ENCODE results near the gene BCCIP.
A peak's percentile ranks its signal among the peaks of the same experiment; 100 is the strongest.

Gene BCCIP

GRCh38 chr10:125797994-125798662 is 25.2 kb upstream of the BCCIP start:
- no peak for DNase-seq (ENCODE audit: low spot score)

- DNase-seq (ENCODE audit: low spot score) = no peak
These were observed 23.7 kb upstream of the BCCIP start for GRCh38 chr10:125799451-125800182.

GRCh38 chr10:125801574-125801973 is 21.8 kb upstream of the BCCIP start:
- DNase-seq (ENCODE audit: low spot score) = no peak

- no peak for DNase-seq (ENCODE audit: low spot score)
These were observed 21.2 kb upstream of the BCCIP start for GRCh38 chr10:125802131-125802530.

- no peak for DNase-seq (ENCODE audit: low spot score)
These were observed 20.6 kb upstream of the BCCIP start for GRCh38 chr10:125802739-125803138.

- no peak for DNase-seq (ENCODE audit: low spot score)
These were observed 15.3 kb upstream of the BCCIP start for GRCh38 chr10:125808047-125808446.

- no peak for DNase-seq (ENCODE audit: low spot score)
These were observed 12.1 kb upstream of the BCCIP start for GRCh38 chr10:125811251-125811650.

GRCh38 chr10:125812128-125812750 is 11.1 kb upstream of the BCCIP start:
- no peak for DNase-seq (ENCODE audit: low spot score)

GRCh38 chr10:125815764-125816163 is 7.6 kb upstream of the BCCIP start:
- DNase-seq (ENCODE audit: low spot score) = no peak

- DNase-seq (ENCODE audit: low spot score) = no peak
These were observed 6.8 kb upstream of the BCCIP start for GRCh38 chr10:125816548-125816947.

GRCh38 chr10:125817337-125817946 is 5.9 kb upstream of the BCCIP start:
- no peak for DNase-seq (ENCODE audit: low spot score)

- no peak for DNase-seq (ENCODE audit: low spot score)
These were observed 2.6 kb upstream of the BCCIP start for GRCh38 chr10:125820701-125821100.

GRCh38 chr10:125823663-125824251 is 411 bp downstream of the BCCIP start:
- DNase-seq (ENCODE audit: low spot score) = no peak

GRCh38 chr10:125824736-125825135 is 1.4 kb downstream of the BCCIP start:
- no peak for DNase-seq (ENCODE audit: low spot score)

GRCh38 chr10:125827133-125827532 is 3.8 kb downstream of the BCCIP start:
- DNase-seq (ENCODE audit: low spot score) = no peak

GRCh38 chr10:125828311-125828710 is 5.0 kb downstream of the BCCIP start:
- DNase-seq (ENCODE audit: low spot score) = peak; percentile 44

- no peak for DNase-seq (ENCODE audit: low spot score)
These were observed 13.4 kb downstream of the BCCIP start for GRCh38 chr10:125836746-125837145.

- no peak for DNase-seq (ENCODE audit: low spot score)
These were observed 15.6 kb downstream of the BCCIP start for GRCh38 chr10:125838802-125839575.

GRCh38 chr10:125840406-125840805 is 17.1 kb downstream of the BCCIP start:
- no peak for DNase-seq (ENCODE audit: low spot score)

GRCh38 chr10:125840955-125841354 is 17.6 kb downstream of the BCCIP start:
- no peak for DNase-seq (ENCODE audit: low spot score)

GRCh38 chr10:125843603-125844329 is 20.4 kb downstream of the BCCIP start:
- no peak for DNase-seq (ENCODE audit: low spot score)

Data from activated CD4-positive, alpha-beta T cell treated with anti-CD3 and anti-CD28 coated beads, Interleukin-2, Interleukin-4, amounts not matched to agents 100 ng/mL and 50 ng/mL, durations not matched to agents 16 hours and 8 hours (primary cell).